ENCODE measurements around the gene PRRT2. TPM values are rescaled to one million over a fixed set of nuclear protein-coding genes. Genes with fewer than 3 reads are reported as not detected.
A peak's percentile ranks its signal among the peaks of the same experiment; 100 is the strongest.

Gene PRRT2
- total RNA-seq, 3 donors from 2014 or later, result 2.9 to 3.9 (median 3.5) TPM

GRCh38 chr16:29857133-29857760 lies 45.3 kb downstream of the PRRT2 start:
- Histone ChIP-seq H3K36me3 (no peaks in the 10 kb centered on the region), H3K27ac (peak overlapping the region in 1 of 2 donors; percentile 58), H3K4me1 (peaks cover 3 to 9% of the 10 kb centered on the region in 2 donors), H3K4me3 (no peak overlapping the region), H3K27me3 (no peaks in the 10 kb centered on the region), H3K9me3 (no peaks in the 10 kb centered on the region)
- no peak for DNase-seq (ENCODE audit: low spot score in 2 of 2)
- TF ChIP-seq POLR2AphosphoS5 (IDR thresholded peaks at IDR 0.05), result no peak
- TF ChIP-seq, protein P1, sequence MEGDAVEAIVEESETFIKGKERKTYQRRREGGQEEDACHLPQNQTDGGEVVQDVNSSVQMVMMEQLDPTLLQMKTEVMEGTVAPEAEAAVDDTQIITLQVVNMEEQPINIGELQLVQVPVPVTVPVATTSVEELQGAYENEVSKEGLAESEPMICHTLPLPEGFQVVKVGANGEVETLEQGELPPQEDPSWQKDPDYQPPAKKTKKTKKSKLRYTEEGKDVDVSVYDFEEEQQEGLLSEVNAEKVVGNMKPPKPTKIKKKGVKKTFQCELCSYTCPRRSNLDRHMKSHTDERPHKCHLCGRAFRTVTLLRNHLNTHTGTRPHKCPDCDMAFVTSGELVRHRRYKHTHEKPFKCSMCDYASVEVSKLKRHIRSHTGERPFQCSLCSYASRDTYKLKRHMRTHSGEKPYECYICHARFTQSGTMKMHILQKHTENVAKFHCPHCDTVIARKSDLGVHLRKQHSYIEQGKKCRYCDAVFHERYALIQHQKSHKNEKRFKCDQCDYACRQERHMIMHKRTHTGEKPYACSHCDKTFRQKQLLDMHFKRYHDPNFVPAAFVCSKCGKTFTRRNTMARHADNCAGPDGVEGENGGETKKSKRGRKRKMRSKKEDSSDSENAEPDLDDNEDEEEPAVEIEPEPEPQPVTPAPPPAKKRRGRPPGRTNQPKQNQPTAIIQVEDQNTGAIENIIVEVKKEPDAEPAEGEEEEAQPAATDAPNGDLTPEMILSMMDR (IDR thresholded peaks at IDR 0.05), result no peak
- TF ChIP-seq POLR2A (IDR thresholded peaks at IDR 0.05), result no peak
- intact Hi-C loops (cut with DNase I; ENCODE audit: low total_unique reads), result no loop called here

DNA sequence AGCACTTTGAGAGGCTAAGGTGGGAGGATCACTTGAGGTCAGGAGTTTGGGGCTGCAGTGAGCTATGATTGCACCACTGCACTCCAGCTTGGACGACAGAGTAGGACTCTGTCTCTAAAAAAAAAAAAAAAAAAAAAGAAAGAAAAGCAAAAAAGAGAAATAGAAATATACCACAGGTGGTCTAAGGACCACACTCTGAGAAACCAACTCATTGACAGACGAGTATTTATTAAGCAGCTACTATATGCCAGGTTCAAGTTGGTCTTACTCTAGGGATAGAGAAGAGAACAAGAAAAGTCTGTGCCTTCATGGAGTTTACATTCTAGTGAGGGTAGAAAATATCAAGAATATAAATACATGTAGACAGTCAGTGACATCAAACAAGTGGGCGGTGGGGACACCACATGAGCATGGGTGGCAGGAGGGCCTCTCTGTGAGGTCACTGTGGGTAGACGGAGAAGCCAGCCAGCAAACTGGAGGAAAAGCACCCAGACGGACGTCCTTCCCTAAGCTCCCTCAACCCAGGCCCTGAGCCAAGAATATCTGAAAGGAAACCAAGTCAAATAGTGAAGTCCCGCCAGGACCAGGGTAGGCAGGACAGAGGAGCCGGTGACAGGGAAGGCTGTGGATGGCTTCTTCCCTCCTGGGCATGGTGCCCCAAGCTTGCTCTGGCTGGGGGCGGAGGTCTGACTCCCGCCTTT lies 46.3 kb downstream of the PRRT2 start:
- Histone ChIP-seq H3K27me3 (no peaks in the 10 kb centered on the region), H3K4me1 (peaks cover 3 to 10% of the 10 kb centered on the region in 2 donors), H3K27ac (peak overlapping the region in 1 of 2 donors; percentile 39), H3K9me3 (no peaks in the 10 kb centered on the region), H3K4me3 (no peak overlapping the region), H3K36me3 (no peaks in the 10 kb centered on the region)
- TF ChIP-seq POLR2AphosphoS5 (IDR thresholded peaks at IDR 0.05), result no peak
- intact Hi-C loops (cut with DNase I; ENCODE audit: low total_unique reads), result no loop called here
- DNase-seq (ENCODE audit: low spot score in 2 of 2), result no peak

DNA sequence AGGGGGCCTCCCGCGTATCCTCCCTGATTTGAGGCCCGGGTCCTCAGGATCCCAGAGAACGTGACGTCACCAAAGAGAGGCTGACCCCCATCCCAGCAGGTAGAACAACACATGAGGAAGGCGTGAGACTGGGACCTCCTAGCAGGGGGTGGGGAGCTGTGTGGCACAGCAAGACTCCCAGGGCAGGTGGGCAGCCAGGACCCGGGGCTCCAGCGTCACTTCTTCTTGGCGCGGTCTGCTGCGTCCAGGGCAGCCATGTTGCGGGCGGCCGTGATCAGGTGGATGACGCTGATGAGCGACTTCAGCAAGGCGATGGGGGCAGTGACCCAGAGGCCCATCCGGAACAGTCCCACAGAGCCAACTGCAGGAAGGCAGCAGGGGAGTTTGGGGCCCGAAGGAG lies 47.0 kb downstream of the PRRT2 start:
- intact Hi-C loops (cut with DNase I; ENCODE audit: low total_unique reads), result no loop called here
- Histone ChIP-seq H3K27me3 (no peaks in the 10 kb centered on the region), H3K4me1 (peaks cover 3 to 10% of the 10 kb centered on the region in 2 donors), H3K27ac (peak overlapping the region in 1 of 2 donors; percentile 39), H3K36me3 (no peaks in the 10 kb centered on the region), H3K9me3 (no peaks in the 10 kb centered on the region), H3K4me3 (no peak overlapping the region)
- no peak for TF ChIP-seq POLR2AphosphoS5 (IDR thresholded peaks at IDR 0.05)
- TF ChIP-seq POLR2A (IDR thresholded peaks at IDR 0.05), result no peak
- TF ChIP-seq, protein P1 (IDR thresholded peaks at IDR 0.05), result no peak
- no peak for DNase-seq (ENCODE audit: low spot score in 2 of 2)

DNA sequence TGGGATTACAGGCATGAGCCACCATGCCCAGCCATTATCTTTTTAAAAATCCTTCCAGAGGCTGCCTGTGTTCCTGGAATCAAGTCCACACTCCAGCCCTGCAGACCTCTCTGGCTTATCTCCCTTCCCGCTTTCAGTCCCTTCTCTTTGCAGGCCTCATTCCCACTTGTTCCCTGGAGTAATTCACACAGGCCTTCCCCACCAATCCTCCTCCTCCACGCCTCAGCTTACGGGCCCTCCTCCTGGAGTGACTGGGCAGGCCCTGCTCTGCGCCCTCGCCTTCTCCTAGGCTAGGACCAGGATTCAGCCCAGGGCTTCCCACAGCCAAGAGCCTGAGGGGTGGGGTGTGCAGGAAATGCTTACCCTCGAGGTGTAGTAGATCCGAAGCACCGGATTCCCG lies 48.2 kb downstream of the PRRT2 start:
- peak overlapping the region; percentile 13 to 20 for H3K27ac ChIP-seq
- H3K4me1 ChIP-seq, result peaks cover 3 to 10% of the 10 kb centered on the region in 2 donors
- DNase-seq (ENCODE audit: low spot score in 2 of 2), result no peak
- no peak for TF ChIP-seq POLR2A (IDR thresholded peaks at IDR 0.05)
- no peak for TF ChIP-seq POLR2AphosphoS5 (IDR thresholded peaks at IDR 0.05)
- TF ChIP-seq, protein P1 (IDR thresholded peaks at IDR 0.05), result no peak
- H3K9me3 ChIP-seq, result no peaks in the 10 kb centered on the region
- H3K4me3 ChIP-seq, result no peak overlapping the region
- intact Hi-C loops (cut with DNase I; ENCODE audit: low total_unique reads), result loop anchor here (10.0 kb wide), 2 partner anchors 55 to 155 kb away; partner anchors contain the start of genes DOC2A and MAZ
- H3K27me3 ChIP-seq, result no peaks in the 10 kb centered on the region
- no peaks in the 10 kb centered on the region for H3K36me3 ChIP-seq

DNA sequence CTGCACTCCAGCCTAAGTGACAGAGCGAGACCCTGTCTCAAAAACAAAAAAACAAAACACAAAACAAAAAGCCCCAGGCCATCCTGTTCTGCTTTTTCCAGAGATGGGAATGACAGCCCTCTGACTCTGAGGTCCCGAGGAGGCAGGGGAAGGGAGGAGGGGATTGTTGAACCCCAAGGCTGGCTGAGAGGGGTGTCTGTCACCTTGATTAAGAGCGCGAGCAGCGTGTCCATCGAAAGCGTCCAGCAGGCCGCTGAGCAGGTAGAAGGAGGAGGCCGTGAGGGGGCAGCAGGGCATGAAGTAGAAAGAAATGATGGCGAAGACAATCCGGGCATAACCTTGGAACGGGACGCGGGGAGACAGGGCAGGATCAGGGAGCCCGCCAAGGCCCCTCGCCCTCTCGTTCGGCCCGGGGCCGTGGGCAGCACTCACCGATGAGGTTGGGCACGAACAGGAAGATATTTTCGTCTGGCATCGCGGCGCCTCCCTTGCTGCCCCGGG lies 50.4 kb downstream of the PRRT2 start:
- TF ChIP-seq, protein P1 (IDR thresholded peaks at IDR 0.05), result no peak
- no peak for TF ChIP-seq POLR2AphosphoS5 (IDR thresholded peaks at IDR 0.05)
- no peak for TF ChIP-seq POLR2A (IDR thresholded peaks at IDR 0.05)
- DNase-seq (ENCODE audit: low spot score in 2 of 2), result no peak
- peaks cover 3 to 10% of the 10 kb centered on the region in 2 donors for H3K4me1 ChIP-seq
- H3K27me3 ChIP-seq, result no peaks in the 10 kb centered on the region
- peak overlapping the region; percentile 68 to 97 (median 95) for H3K4me3 ChIP-seq
- no peaks in the 10 kb centered on the region for H3K9me3 ChIP-seq
- H3K36me3 ChIP-seq, result no peaks in the 10 kb centered on the region
- peak overlapping the region; percentile 90 to 92 for H3K27ac ChIP-seq
- intact Hi-C loops (cut with DNase I; ENCODE audit: low total_unique reads), result loop anchor here (10.0 kb wide), 2 partner anchors 58 to 152 kb away; partner anchors contain the start of genes DOC2A and MAZ

Measured in breast epithelium (tissue), 4 donors.